Measurements from ENCODE around the gene CMKLR1.

DNA sequence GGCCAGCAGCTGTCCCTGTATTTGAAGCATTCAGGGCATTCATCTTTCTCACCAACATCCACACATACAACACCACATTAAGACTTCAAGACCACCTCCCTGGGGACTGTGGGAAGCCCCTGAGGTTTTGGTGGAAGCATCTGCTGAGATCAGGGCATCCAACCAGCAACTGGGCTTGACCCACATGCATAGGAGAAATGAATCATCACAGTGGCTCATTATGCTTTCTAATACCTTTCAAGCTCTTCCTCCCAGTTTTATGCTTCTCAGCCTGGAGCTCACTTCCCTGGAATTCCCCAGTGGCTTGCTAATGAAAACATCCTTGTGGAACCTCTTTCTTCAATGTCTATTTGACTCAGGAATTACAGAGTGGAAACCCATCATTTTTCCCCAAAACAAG lies 21.4 kb upstream of the CMKLR1 start:
- TF ChIP-seq ZFX (IDR thresholded peaks at IDR 0.05; ENCODE audit: borderline replicate concordance): no peak
- TF ChIP-seq, protein P1, sequence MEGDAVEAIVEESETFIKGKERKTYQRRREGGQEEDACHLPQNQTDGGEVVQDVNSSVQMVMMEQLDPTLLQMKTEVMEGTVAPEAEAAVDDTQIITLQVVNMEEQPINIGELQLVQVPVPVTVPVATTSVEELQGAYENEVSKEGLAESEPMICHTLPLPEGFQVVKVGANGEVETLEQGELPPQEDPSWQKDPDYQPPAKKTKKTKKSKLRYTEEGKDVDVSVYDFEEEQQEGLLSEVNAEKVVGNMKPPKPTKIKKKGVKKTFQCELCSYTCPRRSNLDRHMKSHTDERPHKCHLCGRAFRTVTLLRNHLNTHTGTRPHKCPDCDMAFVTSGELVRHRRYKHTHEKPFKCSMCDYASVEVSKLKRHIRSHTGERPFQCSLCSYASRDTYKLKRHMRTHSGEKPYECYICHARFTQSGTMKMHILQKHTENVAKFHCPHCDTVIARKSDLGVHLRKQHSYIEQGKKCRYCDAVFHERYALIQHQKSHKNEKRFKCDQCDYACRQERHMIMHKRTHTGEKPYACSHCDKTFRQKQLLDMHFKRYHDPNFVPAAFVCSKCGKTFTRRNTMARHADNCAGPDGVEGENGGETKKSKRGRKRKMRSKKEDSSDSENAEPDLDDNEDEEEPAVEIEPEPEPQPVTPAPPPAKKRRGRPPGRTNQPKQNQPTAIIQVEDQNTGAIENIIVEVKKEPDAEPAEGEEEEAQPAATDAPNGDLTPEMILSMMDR (IDR thresholded peaks at IDR 0.05): no peak
